H1 (cell line): Measurements from ENCODE around the gene DBH. TPM values are rescaled to one million over a fixed set of nuclear protein-coding genes. Genes with fewer than 3 reads are reported as not detected.

Experiments used
- BCL11A ChIP-seq, 2 experiments: IDR thresholded peaks; one replicate each; pipeline ENCODE4 v1.6.1; 2011; ENCODE audit warnings: low read depth in 2 of 2, low read length in 2 of 2, mild to moderate bottlenecking in 2 of 2
- CHD7 ChIP-seq: fragments of 300-600 bp; sonication (generic); IDR thresholded peaks from 2 replicates; pipeline ENCODE4 v1.7.1; 2012; ENCODE audit warnings: low read length, moderate library complexity, mild to moderate bottlenecking, inconsistent platforms; ENCODE audit not compliant: insufficient replicate concordance
- EP300 ChIP-seq, 2 experiments: IDR thresholded peaks; 1 replicate in 1 of 2; 2 replicates in 1 of 2; pipeline ENCODE4 v1.6.1; 2011 to 2012; ENCODE audit warnings: low read depth in 2 of 2, low read length in 2 of 2, mild to moderate bottlenecking in 2 of 2, borderline replicate concordance in 1 of 2, inconsistent platforms in 1 of 2, moderate library complexity in 1 of 2
- FOSL1 ChIP-seq: IDR thresholded peaks from 2 replicates; pipeline ENCODE4 v1.6.1; 2011; ENCODE audit warnings: mild to moderate bottlenecking, low read depth, low read length, moderate library complexity; ENCODE audit not compliant: insufficient read depth
- HDAC2 ChIP-seq, 2 experiments: fragments of 300-600 bp in 1 of 2; sonication (generic) in 1 of 2; IDR thresholded peaks; 2 replicates each; pipeline ENCODE4 v1.6.1; 2011 to 2012; ENCODE audit warnings: low read depth in 2 of 2, low read length in 2 of 2, mild to moderate bottlenecking in 2 of 2, moderate library complexity in 2 of 2, borderline replicate concordance in 1 of 2, inconsistent platforms in 1 of 2
- NANOG ChIP-seq: IDR thresholded peaks from 2 replicates; pipeline ENCODE4 v1.6.1; 2011; ENCODE audit warnings: low read length, low read depth, mild to moderate bottlenecking, inconsistent platforms; ENCODE audit not compliant: insufficient read depth, poor library complexity, severe bottlenecking
- RXRA ChIP-seq: IDR thresholded peaks from 2 replicates; pipeline ENCODE4 v1.6.1; 2011; ENCODE audit warnings: low read depth, mild to moderate bottlenecking, low read length, moderate library complexity; ENCODE audit not compliant: insufficient read depth
- SP4 ChIP-seq: IDR thresholded peaks from 2 replicates; pipeline ENCODE4 v1.6.1; 2012; ENCODE audit warnings: low read length, inconsistent platforms
- TBP ChIP-seq: IDR thresholded peaks from 2 replicates; pipeline ENCODE4 v1.6.1; 2011; ENCODE audit warnings: low read depth, low read length, improper control_type of control experiment
- ZNF274 ChIP-seq: IDR thresholded peaks from 2 replicates; pipeline ENCODE4 v1.7.0; 2012; ENCODE audit warnings: low read length, borderline replicate concordance; ENCODE audit errors: extremely low read depth
- polyA plus RNA-seq, 7 experiments: library from polyadenylated mRNA; depleted of rRNA in 3 of 7; stranded (reverse) in 5 of 7; unstranded in 2 of 7; fragments of >200 nt in 5 of 7; fragments of 200-250 nt in 2 of 7; gene quantifications; 1 replicate in 5 of 7; 2 replicates in 1 of 7; 4 replicates in 1 of 7; pipeline versions ENCODE4 v1.2.1 to v1.2.3, GENCODE V29; 2011 to 2013; ENCODE audit warnings: missing spikeins in 2 of 7, mixed read lengths in 2 of 7
- total RNA-seq: library from RNA; stranded (reverse); fragmentation: NEBNext Ultra II Directional; extraction: Animal tissue kit (Norgen Biotek cat#: 25700); gene quantifications from 2 replicates; pipeline ENCODE4 v1.2.1, GENCODE V29; 2021

DBH gene
- total and polyA plus RNA-seq, 2 of the 8 experiments (the other 6 are each of a cell fraction or from before 2014, with no cell fraction given) = 0.18 TPM; not detected in 1

- TF ChIP-seq CHD7 (no peak), TBP (no peak), FOSL1 (no peak), EP300 (IDR thresholded peaks at IDR 0.05; ENCODE audit: borderline replicate concordance in 1 of 2, low read depth in 2 of 2, low read length in 2 of 2) (no peak), SP4 (no peak), HDAC2 (IDR thresholded peaks at IDR 0.05; ENCODE audit: borderline replicate concordance in 1 of 2, low read depth in 2 of 2, low read length in 2 of 2) (no peak), RXRA (no peak), ZNF274 (no peak), BCL11A (IDR thresholded peaks at IDR 0.05; ENCODE audit: low read depth in 2 of 2, low read length in 2 of 2) (no peak), NANOG (no peak)
Measured at GRCh38 chr9:133706307-133707050, 70.3 kb downstream of the DBH start (continued).
